ENCODE data around the gene C19orf85. TPM values are rescaled to one million over a fixed set of nuclear protein-coding genes. Genes with fewer than 3 reads are reported as not detected.

Gene C19orf85
- total and polyA plus RNA-seq, 11 donors, result not detected

GRCh38 chr19:55462722-55463121 lies 1.8 kb downstream of the C19orf85 start:
- Histone ChIP-seq H3K27ac (no peak overlapping the region), H3K4me1 (peaks cover 0 to 24% (median 12%) of the 10 kb centered on the region in 12 donors), H3K27me3 (no peaks in the 10 kb centered on the region), H3K36me3 (no peaks in the 10 kb centered on the region), H3K9me3 (no peaks in the 10 kb centered on the region), H3K4me3 (peak overlapping the region in 2 of 12 donors; percentile 87 to 91)
- ATAC-seq (no peak), DNase-seq (peak in 1 of 5 donors; percentile 27)
- intact Hi-C loops (cut with DNase I), result loop anchor here in 2 of 10 donors (5.0 kb wide), 2 partner anchors 165 to 170 kb away; no protein-coding TSS in a partner anchor
- no peak for TF ChIP-seq POLR2A (IDR thresholded peaks at IDR 0.05)
- no peak for TF ChIP-seq CTCF (IDR thresholded peaks at IDR 0.05)
- WGBS, 4 donors, result 79 to 86% (median 84%) methylated on average over 11 of the region's 11 CpGs

- DNase-seq, result no peak
- TF ChIP-seq CTCF (IDR thresholded peaks at IDR 0.05) (no peak), POLR2A (IDR thresholded peaks at IDR 0.05) (peak in 1 of 2 donors; percentile 78)
- intact Hi-C loops (cut with DNase I), result loop anchor here in 3 of 10 donors (1.0 to 5.0 kb wide), 4 partner anchors 51 to 203 kb away; partner anchors contain the start of gene PPP6R1 (in 1 of the 3)
- H3K36me3 ChIP-seq, result no peaks in the 10 kb centered on the region
- H3K4me1 ChIP-seq, result peaks cover 0 to 24% (median 9%) of the 10 kb centered on the region in 12 donors
- peak overlapping the region; percentile 28 to 94 (median 81) for H3K4me3 ChIP-seq
- WGBS, 4 donors, result 10 to 21% (median 12%) methylated on average over 17 to 27 of the region's 27 CpGs
- H3K9me3 ChIP-seq, result no peaks in the 10 kb centered on the region
- H3K27me3 ChIP-seq, result no peaks in the 10 kb centered on the region
- ATAC-seq, result no peak
- peak overlapping the region; percentile 28 to 97 (median 69) for H3K27ac ChIP-seq
Measured at GRCh38 chr19:55461974-55462626, 2.5 kb downstream of the C19orf85 start.

GRCh38 chr19:55461259-55461973 lies 3.1 kb downstream of the C19orf85 start, which contains the start of gene ISOC2:
TSS of gene ISOC2 (minus strand) at chr19:55461642. CDS start at chr19:55456486, 5,156 bp downstream.
- H3K4me3 ChIP-seq, result peak within 1 kb of the TSS; percentile 47 to 94 (median 82)
- no peaks in the 10 kb centered on the region for H3K9me3 ChIP-seq
- H3K27me3 ChIP-seq, result no peaks in the 10 kb centered on the region
- peaks cover 0 to 24% (median 9%) of the 10 kb centered on the region in 12 donors for H3K4me1 ChIP-seq
- WGBS, 4 donors, result 0 to 2% (median 1%) methylated on average over 26 to 54 of the region's 54 CpGs
- peak within 1 kb of the TSS; percentile 63 to 97 (median 92) for H3K27ac ChIP-seq
- ATAC-seq (peak; percentile 94 to 96 (median 96)), DNase-seq (peak; percentile 100)
- intact Hi-C loops (cut with DNase I), result loop anchor here in 3 of 10 donors (1.0 to 5.0 kb wide), 4 partner anchors 51 to 202 kb away; partner anchors contain the start of gene PPP6R1 (in 1 of the 3)
- TF ChIP-seq POLR2A (IDR thresholded peaks at IDR 0.05), result peak in 1 of 2 donors; percentile 27
- TF ChIP-seq CTCF (IDR thresholded peaks at IDR 0.05), result no peak
- H3K36me3 ChIP-seq, result peaks cover 0 to under 1% (median 0%) of the 10 kb centered on the region in 9 donors

All from heart left ventricle (tissue), 16 donors.